A172 (cell line): ENCODE results near the gene LRRC17. TPM values are rescaled to one million over a fixed set of nuclear protein-coding genes. Genes with fewer than 3 reads are reported as not detected.

ENCODE experiments used
- DNase-seq: peaks from one replicate; pipeline ENCODE4 v3.0.0-alpha.2; 2015; ENCODE audit warnings: low spot score
- total RNA-seq: library from RNA; depleted of rRNA; stranded (reverse); fragments of >200 nt; shearing (Covaris generic); gene quantifications from 2 replicates; pipeline ENCODE4 v1.2.3, GENCODE V29; 2014; rRNA removed

The LRRC17 gene, protein sequence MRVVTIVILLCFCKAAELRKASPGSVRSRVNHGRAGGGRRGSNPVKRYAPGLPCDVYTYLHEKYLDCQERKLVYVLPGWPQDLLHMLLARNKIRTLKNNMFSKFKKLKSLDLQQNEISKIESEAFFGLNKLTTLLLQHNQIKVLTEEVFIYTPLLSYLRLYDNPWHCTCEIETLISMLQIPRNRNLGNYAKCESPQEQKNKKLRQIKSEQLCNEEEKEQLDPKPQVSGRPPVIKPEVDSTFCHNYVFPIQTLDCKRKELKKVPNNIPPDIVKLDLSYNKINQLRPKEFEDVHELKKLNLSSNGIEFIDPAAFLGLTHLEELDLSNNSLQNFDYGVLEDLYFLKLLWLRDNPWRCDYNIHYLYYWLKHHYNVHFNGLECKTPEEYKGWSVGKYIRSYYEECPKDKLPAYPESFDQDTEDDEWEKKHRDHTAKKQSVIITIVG
- total RNA-seq = 843 and 845 TPM in 2 replicates

DNA sequence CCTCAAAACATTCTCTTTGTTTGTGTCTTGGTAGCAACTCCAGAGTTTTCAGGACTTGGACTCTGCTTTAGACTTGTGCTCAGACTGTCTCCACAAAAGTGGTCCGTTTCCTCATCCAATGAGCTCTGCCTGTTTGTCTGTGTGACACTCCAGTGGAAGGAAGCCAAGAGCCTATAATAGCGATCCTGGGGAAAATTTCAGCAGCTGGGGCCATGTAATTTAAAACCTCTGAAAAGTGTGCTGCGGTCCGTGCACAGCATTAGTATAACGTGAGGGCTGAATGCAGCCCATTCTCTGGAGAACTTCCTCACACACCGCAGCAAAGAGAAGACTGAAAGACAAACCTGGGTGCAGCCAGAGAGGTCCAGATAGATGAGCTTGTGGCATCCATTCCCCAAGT is at the start of gene LRRC17:
Gene LRRC17 (plus strand): TSS at position 259 of the 400 bp plus-strand sequence. CDS start 20,914 bp downstream, outside the sequence.
- DNase-seq = peak; percentile 94

DNA sequence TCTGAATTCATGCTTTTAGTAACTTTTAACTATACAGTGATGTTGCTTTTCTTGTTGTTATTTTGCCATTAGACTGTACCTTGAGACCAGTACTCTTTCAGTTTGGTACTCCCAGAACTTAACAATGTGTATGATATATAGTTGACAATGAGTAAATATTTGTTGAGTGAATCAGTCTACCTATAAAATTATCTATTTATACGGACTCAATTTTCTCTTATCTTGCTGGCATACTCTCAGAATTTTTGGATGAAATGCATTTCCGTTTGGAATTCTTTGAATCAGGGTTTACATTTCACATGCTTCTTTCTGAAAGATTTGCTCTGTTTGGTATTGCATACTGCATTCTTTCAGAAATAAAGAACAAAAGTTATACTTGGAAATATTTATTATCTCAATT is 47.8 kb upstream of the LRRC17 start:
- peak; percentile 76 for DNase-seq

DNA sequence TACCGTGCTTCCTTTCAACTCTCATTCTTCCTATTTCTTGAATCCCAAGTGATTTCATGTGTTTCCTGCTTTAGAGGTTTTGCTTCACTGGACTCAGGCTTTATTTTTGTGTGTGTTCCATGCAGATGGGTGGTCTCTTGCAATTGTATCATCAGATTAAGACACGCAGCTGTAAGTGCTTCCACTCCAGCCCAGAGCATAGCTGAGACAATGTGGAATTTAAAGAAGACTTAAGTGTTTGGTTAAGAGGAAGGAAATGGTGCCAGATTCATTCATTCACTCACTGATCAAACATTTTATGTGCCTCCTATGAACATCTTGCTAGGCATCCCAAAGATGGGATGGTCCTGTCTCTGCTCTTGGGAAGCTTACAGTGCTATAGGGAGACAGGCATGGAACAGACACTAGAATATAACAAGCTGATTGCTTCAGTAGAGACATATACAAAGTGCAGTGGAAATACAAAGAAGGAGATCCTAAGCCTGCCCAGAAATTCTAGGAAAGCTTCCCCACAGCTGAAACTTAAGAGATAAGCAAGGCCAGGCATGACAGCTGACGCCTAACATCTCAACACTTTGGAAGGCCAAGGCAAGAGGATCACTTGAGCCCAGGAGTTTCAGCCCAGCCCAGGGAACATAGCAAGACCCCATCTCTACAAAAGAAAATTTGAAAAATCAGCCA is 46.1 kb upstream of the LRRC17 start:
- no peak for DNase-seq

GRCh38 chr7:102869195-102869594 is 43.6 kb upstream of the LRRC17 start:
- no peak for DNase-seq

DNA sequence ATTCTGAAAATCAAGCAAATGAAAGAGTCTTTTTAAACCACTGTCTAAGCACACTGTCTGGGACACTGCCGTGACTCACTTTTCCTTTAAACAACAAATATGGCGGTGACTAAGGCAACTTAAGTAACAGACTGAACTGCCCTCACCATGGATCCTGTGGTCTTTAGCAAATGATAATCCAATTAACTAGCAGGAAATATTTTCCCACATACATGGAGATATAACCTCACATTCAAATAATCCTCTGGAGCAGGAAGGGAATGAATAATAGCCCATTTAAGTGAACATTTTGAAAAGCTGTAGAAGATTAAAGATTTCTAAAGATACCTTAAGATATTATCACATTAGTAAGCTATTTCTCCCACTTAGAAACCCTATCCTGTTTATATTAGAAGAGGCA is 40.3 kb upstream of the LRRC17 start:
- peak; percentile 96 for DNase-seq

DNA sequence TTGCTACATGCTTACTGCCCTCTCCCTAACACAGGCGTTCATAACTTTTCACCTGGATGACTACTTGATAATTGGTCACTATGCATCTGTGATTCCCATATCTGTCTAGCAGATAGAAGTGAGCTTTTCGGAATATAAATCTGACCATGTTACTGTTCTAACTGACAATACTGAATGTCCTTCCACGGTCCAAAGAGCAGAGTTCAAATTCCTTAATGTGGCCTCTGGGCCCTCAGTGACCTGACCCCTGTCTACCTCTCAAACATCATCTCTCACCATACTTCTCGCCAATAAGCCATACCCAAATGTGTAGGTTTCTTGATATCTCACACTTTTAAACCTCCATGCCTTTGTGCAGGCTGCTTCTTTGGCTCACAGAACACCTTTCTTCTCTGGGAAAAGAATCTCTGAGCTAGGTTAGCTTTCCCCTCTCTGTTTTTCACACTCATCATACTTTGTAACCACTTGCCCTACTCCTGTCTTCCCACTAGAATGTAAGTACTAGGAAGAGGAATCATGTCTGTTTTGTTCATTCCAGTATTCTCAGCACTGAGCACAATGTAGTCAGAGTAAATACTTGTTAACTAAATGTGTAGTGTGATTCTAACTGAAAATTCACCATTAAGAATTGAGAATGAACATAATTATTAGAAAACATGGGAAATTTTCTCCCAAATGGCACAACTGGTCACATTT is 39.2 kb upstream of the LRRC17 start:
- no peak for DNase-seq

- peak; percentile 97 for DNase-seq
These were observed 38.5 kb upstream of the LRRC17 start for GRCh38 chr7:102874166-102874829.

DNA sequence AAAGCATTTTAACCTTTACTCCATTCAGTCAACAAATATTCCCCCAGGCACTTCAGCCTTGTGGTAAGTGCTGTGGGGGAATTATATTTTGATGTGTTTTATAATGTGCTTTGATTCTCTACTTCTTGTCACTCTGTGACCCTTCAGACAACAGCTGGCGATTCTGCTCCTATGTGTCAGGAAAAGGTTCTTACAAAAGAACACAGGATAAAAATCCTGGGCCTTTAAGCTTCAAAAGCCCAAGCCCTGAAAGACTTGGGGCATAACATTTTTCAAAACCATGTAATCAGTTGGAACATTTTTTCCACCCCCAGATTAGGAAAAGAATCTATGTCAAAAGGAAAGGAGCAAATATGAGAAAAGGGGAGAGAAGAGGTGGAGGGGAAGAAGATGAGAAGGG is 37.8 kb upstream of the LRRC17 start:
- DNase-seq = no peak

DNA sequence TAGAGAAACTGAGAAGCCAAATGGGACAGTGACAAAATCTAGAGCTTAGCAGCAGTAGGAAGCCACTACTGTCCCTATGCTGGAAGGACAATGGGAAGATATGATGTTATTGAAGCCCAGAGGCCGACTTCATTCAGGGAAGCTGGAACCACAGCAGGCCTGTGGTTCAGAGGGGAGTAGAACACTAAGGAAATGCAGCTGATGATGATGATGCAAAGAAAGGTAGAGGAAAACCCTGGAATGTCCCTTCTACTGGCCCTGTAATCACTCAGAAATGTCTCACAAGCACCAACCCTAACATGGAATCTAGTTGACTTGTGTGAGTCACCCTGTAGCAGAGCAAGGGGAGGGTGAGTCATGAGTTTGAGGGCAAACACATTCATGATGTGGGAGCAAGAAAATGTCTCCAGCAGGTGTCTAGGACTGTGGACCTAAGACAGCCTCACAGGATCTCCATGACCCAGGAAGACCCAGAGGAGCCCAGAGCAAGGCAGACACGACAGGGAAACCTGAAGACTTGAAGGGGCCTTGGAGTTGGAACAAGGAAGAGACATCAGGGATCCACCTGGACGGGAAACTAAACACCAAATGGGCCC is 37.0 kb upstream of the LRRC17 start:
- peak; percentile 100 for DNase-seq

DNA sequence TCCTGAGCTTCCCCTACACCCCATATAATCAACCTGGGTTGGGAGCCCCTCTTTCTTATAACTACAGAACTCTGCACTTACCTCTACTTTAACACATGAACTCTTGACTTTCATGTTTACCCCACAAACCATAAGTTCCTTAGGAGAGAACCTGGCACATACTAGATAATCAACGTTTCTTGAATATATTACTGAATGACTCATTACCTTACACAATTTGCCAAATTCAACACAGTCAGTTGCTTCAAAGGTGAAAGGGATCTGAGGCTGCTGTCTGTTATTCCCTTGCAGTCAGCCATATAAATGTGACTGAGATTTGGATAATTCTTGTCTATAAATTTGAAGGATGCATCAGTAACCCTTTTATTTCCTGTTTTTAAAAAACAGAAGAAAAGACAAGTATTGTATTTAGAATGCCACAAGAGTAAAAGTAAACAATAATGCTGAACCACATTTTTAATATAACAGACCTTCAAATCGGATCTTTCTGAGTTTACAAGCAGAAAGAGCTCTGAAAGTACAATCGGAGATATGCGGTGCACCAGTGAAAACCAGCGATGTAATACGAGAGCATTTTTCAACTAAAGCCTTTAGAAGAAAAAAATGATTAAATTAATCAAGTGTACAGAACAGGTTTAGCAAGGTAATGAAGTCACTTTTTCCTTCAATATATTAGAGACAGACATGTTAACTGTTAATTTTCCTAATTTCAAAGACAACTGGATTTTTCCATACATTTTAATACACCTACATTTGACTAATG is 29.5 kb upstream of the LRRC17 start:
- peak; percentile 73 for DNase-seq

GRCh38 chr7:102888561-102889233 is 24.1 kb upstream of the LRRC17 start:
- DNase-seq = no peak

- no peak for DNase-seq
These were observed 22.9 kb upstream of the LRRC17 start for GRCh38 chr7:102889851-102890250.

- peak; percentile 66 for DNase-seq
These were observed 22.4 kb upstream of the LRRC17 start for GRCh38 chr7:102890292-102890970.

- no peak for DNase-seq
These were observed 21.7 kb upstream of the LRRC17 start for GRCh38 chr7:102890971-102891692.

- peak; percentile 93 for DNase-seq
These were observed 21.0 kb upstream of the LRRC17 start for GRCh38 chr7:102891693-102892261.

- no peak for DNase-seq
These were observed 20.0 kb upstream of the LRRC17 start for GRCh38 chr7:102892631-102893278.

DNA sequence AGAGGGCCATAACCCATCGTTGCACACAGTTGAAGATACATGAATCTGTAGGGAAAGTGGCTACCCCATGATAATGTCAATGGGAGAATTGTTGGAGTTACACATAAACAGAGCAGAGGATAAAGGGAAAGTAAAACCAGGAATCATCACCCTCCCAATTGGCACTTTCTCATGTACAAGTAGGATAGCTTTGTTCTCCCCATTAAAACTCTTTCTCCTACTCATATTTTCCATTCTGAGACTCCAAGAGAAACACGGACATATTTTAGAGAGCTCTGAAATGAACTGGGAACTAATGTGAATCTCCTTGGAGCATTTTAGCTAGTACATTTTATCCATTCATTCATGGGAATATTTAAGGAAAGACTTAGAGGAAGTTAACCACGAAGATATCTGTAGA is 17.2 kb upstream of the LRRC17 start:
- no peak for DNase-seq

DNA sequence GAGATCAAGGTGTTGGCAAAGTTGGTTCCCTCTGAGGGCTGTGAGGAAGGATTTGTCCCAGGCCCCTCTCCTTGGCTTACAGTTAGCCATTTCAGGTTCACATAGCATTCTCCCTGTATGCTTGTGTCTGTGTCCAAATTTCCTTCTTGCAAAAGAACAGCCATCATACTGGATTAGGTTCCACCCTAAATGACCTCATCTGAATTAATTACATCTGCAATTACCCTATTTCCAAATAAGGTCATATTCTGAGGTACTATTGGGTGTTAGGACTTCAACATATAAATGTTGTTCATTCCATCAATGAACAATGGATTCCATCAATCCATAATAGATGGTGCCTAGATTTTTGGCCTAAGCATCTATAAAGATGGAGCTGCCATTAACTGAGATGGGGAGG is 16.2 kb upstream of the LRRC17 start:
- no peak for DNase-seq
